ENCODE data around the gene RHOT1. TPM values are rescaled to one million over a fixed set of nuclear protein-coding genes. Genes with fewer than 3 reads are reported as not detected.

The RHOT1 gene
- total and polyA plus RNA-seq, 8 donors: 11.6 to 26.7 (median 16.0) TPM

- DNase-seq: peak; percentile 67 to 87 (median 84)
- H3K4me3 ChIP-seq: no peak overlapping the region
- WGBS, 2 donors: 51 to 58% methylated on average over 12 of the region's 12 CpGs
- no peak overlapping the region for H3K27ac ChIP-seq
- peaks cover 0 to 10% (median 4%) of the 10 kb centered on the region in 3 donors for H3K4me1 ChIP-seq
- TF ChIP-seq, protein P1, sequence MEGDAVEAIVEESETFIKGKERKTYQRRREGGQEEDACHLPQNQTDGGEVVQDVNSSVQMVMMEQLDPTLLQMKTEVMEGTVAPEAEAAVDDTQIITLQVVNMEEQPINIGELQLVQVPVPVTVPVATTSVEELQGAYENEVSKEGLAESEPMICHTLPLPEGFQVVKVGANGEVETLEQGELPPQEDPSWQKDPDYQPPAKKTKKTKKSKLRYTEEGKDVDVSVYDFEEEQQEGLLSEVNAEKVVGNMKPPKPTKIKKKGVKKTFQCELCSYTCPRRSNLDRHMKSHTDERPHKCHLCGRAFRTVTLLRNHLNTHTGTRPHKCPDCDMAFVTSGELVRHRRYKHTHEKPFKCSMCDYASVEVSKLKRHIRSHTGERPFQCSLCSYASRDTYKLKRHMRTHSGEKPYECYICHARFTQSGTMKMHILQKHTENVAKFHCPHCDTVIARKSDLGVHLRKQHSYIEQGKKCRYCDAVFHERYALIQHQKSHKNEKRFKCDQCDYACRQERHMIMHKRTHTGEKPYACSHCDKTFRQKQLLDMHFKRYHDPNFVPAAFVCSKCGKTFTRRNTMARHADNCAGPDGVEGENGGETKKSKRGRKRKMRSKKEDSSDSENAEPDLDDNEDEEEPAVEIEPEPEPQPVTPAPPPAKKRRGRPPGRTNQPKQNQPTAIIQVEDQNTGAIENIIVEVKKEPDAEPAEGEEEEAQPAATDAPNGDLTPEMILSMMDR (IDR thresholded peaks at IDR 0.05): peak; percentile 89 to 98 (median 94)
- ATAC-seq: peak; percentile 84 to 96 (median 95)
- FAIRE-seq: no peak
- intact Hi-C loops (cut with DNase I): loop anchor here in 2 of 3 donors (2.0 to 5.0 kb wide), 2 partner anchors 66 to 69 kb away; no protein-coding TSS in a partner anchor
- no peaks in the 10 kb centered on the region for H3K36me3 ChIP-seq
- H3K9me3 ChIP-seq: no peaks in the 10 kb centered on the region
- H3K27me3 ChIP-seq: no peaks in the 10 kb centered on the region
These were observed 110.9 kb downstream of the RHOT1 start for GRCh38 chr17:32253117-32253611.

GRCh38 chr17:32256012-32256700 lies 113.9 kb downstream of the RHOT1 start:
- WGBS, 2 donors: 21 to 31% methylated on average over 9 of the region's 9 CpGs
- Histone ChIP-seq H3K4me3 (no peak overlapping the region), H3K36me3 (no peaks in the 10 kb centered on the region), H3K4me1 (peaks cover 0 to 13% (median 4%) of the 10 kb centered on the region in 3 donors), H3K27me3 (no peaks in the 10 kb centered on the region), H3K9me3 (no peaks in the 10 kb centered on the region), H3K27ac (no peak overlapping the region)
- TF ChIP-seq, protein P1 (IDR thresholded peaks at IDR 0.05): no peak
- intact Hi-C loops (cut with DNase I): no loop called here
- no peak for FAIRE-seq
- ATAC-seq: peak; percentile 62 to 79 (median 75)
- peak in 5 of 6 donors; percentile 23 to 65 (median 47) for DNase-seq

DNA sequence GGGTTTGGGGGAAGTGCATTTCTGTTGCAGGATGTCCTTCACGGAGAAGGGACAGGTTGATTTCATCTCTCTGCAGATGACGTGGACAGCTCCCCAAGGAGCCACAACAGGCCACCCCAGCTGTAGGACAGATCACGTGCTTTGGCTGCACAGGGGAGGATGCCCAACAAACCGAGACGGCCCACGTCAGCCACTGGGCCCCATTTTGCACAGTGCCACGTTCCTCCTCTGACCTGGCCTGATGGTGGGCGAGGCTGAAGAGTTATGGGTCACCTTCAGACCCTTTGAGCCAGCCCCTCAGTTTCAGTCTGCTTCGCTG lies 114.4 kb downstream of the RHOT1 start:
- peak in 1 of 6 donors; percentile 41 for DNase-seq
- H3K36me3 ChIP-seq: no peaks in the 10 kb centered on the region
- H3K4me1 ChIP-seq: peaks cover 0 to 17% (median 8%) of the 10 kb centered on the region in 3 donors
- H3K27ac ChIP-seq: no peak overlapping the region
- no peak for FAIRE-seq
- WGBS, 2 donors: 86 to 90% methylated on average over 9 of the region's 9 CpGs
- intact Hi-C loops (cut with DNase I): no loop called here
- TF ChIP-seq, protein P1 (IDR thresholded peaks at IDR 0.05): no peak
- no peaks in the 10 kb centered on the region for H3K9me3 ChIP-seq
- H3K27me3 ChIP-seq: no peaks in the 10 kb centered on the region
- ATAC-seq: no peak
- no peak overlapping the region for H3K4me3 ChIP-seq

- no peaks in the 10 kb centered on the region for H3K9me3 ChIP-seq
- TF ChIP-seq, protein P1 (IDR thresholded peaks at IDR 0.05): no peak
- peaks cover 0 to 22% (median 8%) of the 10 kb centered on the region in 3 donors for H3K4me1 ChIP-seq
- H3K4me3 ChIP-seq: no peak overlapping the region
- ATAC-seq (peak in 1 of 4 donors; percentile 25), DNase-seq (no peak), FAIRE-seq (no peak)
- no peak overlapping the region for H3K27ac ChIP-seq
- intact Hi-C loops (cut with DNase I): no loop called here
- no peaks in the 10 kb centered on the region for H3K36me3 ChIP-seq
- H3K27me3 ChIP-seq: no peaks in the 10 kb centered on the region
- WGBS, 2 donors: 80 to 88% methylated on average over 18 of the region's 18 CpGs
These were observed 116.3 kb downstream of the RHOT1 start for GRCh38 chr17:32258383-32259140.

All from pancreas (tissue), 10 donors.